ENCODE data around the gene CHCHD3. TPM values are rescaled to one million over a fixed set of nuclear protein-coding genes. Genes with fewer than 3 reads are reported as not detected.

CHCHD3 gene
- total RNA-seq, 2 experiments from 2014 or later, result 21.6 to 21.7 TPM

DNA sequence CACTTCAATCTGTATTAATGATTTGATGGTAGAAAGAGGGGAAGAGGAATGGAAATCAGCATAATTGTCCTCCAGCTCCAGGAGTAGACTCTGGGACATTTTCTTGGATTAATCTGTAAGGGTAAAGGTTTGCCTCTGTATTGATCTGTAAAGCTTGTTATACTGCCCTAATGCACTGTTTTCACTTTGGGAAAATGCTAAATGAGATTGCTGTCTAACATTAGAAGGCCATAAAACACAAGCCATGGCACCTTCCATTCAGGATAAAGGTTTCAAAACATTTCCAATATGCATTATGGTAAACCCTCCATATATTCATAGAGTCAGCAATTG, 282.8 kb downstream of the CHCHD3 start:
- Histone ChIP-seq H3K4me3 (ENCODE audit: low read length) (no peak overlapping the region), H3K27ac (ENCODE audit: low read depth in 1 of 2, low read length in 2 of 2) (no peak overlapping the region), H3K4me1 (ENCODE audit: insufficient read depth, low read length) (no peaks in the 10 kb centered on the region), H3K36me3 (ENCODE audit: insufficient read depth, low read length) (no peaks in the 10 kb centered on the region), H3K27me3 (ENCODE audit: control insufficient read depth in 1 of 2, insufficient read depth in 2 of 2, low read length in 2 of 2) (no peaks in the 10 kb centered on the region), H3K9me3 (ENCODE audit: control insufficient read depth in 1 of 2, insufficient read depth in 1 of 2, low read length in 2 of 2) (no peaks in the 10 kb centered on the region)
- Mint-ChIP-seq H3K36me3 (ENCODE audit: low read depth) (peaks cover 33% of the 10 kb centered on the region), H3K4me1 (ENCODE audit: low read depth) (peaks cover 19% of the 10 kb centered on the region), H3K27ac (no peak overlapping the region), H3K27me3 (no peaks in the 10 kb centered on the region), H3K4me3 (no peak overlapping the region), H3K9me3 (no peaks in the 10 kb centered on the region)
- ChIA-PET POLR2A (no interaction called here), CTCF (no interaction called here)
- DNase-seq (no peak), ATAC-seq (ENCODE audit: poor library complexity) (no peak)
- no peak for TF ChIP-seq CTCF (IDR thresholded peaks at IDR 0.05)
- intact Hi-C loops (cut with DNase I, micrococcal nuclease), result no loop called here

DNA sequence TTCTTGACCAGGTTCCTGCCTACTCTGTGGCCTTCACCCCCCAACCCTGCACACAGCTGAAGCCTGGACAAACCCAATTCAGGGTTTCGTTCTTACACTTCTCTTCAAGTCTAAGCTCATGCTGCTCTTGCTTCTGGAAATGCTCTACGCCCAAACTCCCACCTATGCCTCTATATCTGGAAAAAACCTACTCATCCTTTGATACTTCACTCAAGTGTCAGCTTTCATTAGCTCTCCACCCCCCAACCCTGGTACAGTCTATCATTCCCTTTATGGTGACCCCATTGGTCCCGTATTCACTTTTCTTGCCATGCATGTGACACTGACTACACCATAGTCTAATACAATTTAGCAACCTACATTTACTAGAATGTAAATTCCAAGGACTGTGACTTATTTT, 284.7 kb downstream of the CHCHD3 start:
- Histone ChIP-seq H3K36me3 (ENCODE audit: insufficient read depth, low read length) (peaks cover 5% of the 10 kb centered on the region), H3K9me3 (ENCODE audit: control insufficient read depth in 1 of 2, insufficient read depth in 1 of 2, low read length in 2 of 2) (no peaks in the 10 kb centered on the region), H3K27ac (ENCODE audit: low read depth in 1 of 2, low read length in 2 of 2) (no peak overlapping the region), H3K4me3 (ENCODE audit: low read length) (no peak overlapping the region), H3K4me1 (ENCODE audit: insufficient read depth, low read length) (no peaks in the 10 kb centered on the region), H3K27me3 (ENCODE audit: control insufficient read depth in 1 of 2, insufficient read depth in 2 of 2, low read length in 2 of 2) (no peaks in the 10 kb centered on the region)
- H3K36me3 Mint-ChIP-seq (ENCODE audit: low read depth), result peaks cover 47% of the 10 kb centered on the region
- H3K4me3 Mint-ChIP-seq, result no peak overlapping the region
- POLR2A ChIA-PET, result interaction anchor here (1.0 kb wide), 1 partner anchor 26 kb away, joined by 3 read pairs; no protein-coding TSS in a partner anchor
- no peak for TF ChIP-seq CTCF (IDR thresholded peaks at IDR 0.05)
- H3K27ac Mint-ChIP-seq, result no peak overlapping the region
- H3K9me3 Mint-ChIP-seq, result no peaks in the 10 kb centered on the region
- CTCF ChIA-PET, result no interaction called here
- no peaks in the 10 kb centered on the region for H3K27me3 Mint-ChIP-seq
- intact Hi-C loops (cut with DNase I, micrococcal nuclease), result no loop called here
- DNase-seq, result no peak
- no peak for ATAC-seq (ENCODE audit: poor library complexity)
- H3K4me1 Mint-ChIP-seq (ENCODE audit: low read depth), result peaks cover 19% of the 10 kb centered on the region

- no peaks in the 10 kb centered on the region for H3K4me1 Mint-ChIP-seq (ENCODE audit: low read depth)
- ChIA-PET POLR2A (no interaction called here), CTCF (no interaction called here)
- intact Hi-C loops (cut with DNase I, micrococcal nuclease), result loop anchor here in 1 of 2 experiments (5.0 kb wide), 1 partner anchor 729 kb away; no protein-coding TSS in a partner anchor
- no peaks in the 10 kb centered on the region for H3K9me3 Mint-ChIP-seq
- ATAC-seq (ENCODE audit: poor library complexity) (no peak), DNase-seq (no peak)
- H3K27me3 Mint-ChIP-seq, result no peaks in the 10 kb centered on the region
- Histone ChIP-seq H3K4me1 (ENCODE audit: insufficient read depth, low read length) (no peaks in the 10 kb centered on the region), H3K4me3 (ENCODE audit: low read length) (no peak overlapping the region), H3K27ac (ENCODE audit: low read depth in 1 of 2, low read length in 2 of 2) (no peak overlapping the region), H3K9me3 (ENCODE audit: control insufficient read depth in 1 of 2, insufficient read depth in 1 of 2, low read length in 2 of 2) (no peaks in the 10 kb centered on the region), H3K36me3 (ENCODE audit: insufficient read depth, low read length) (peaks cover 12% of the 10 kb centered on the region), H3K27me3 (ENCODE audit: control insufficient read depth in 1 of 2, insufficient read depth in 2 of 2, low read length in 2 of 2) (no peaks in the 10 kb centered on the region)
- TF ChIP-seq CTCF (IDR thresholded peaks at IDR 0.05), result no peak
- H3K36me3 Mint-ChIP-seq (ENCODE audit: low read depth), result peaks cover 64% of the 10 kb centered on the region
- H3K4me3 Mint-ChIP-seq, result no peak overlapping the region
- H3K27ac Mint-ChIP-seq, result no peak overlapping the region
These were observed 288.4 kb downstream of the CHCHD3 start for GRCh38 chr7:132793474-132793873.
